Activated CD4-positive, alpha-beta T cell treated with anti-CD3 and anti-CD28 coated beads, Interleukin-2, amount 10 ng/mL, durations not matched to agents 24 days and 14 days (primary cell): ENCODE results near the gene FTO. TPM values are rescaled to one million over a fixed set of nuclear protein-coding genes. Genes with fewer than 3 reads are reported as not detected.
"Not testable (repeated sequence)": the region's sequence is repeated elsewhere in the genome, so short reads cannot be mapped to it uniquely, and the experiment has no call there.

Source experiments
- DNase-seq: peaks from one replicate; pipeline ENCODE4 v3.0.0; 2022
- H3K27ac Mint-ChIP-seq: one replicate; pipeline ENCODE4 v1.8.0; 2022; ENCODE audit warnings: mild to moderate bottlenecking, mixed read lengths
- H3K27me3 Mint-ChIP-seq: one replicate; pipeline ENCODE4 v1.8.0; 2022; ENCODE audit warnings: mixed read lengths
- H3K36me3 Mint-ChIP-seq: one replicate; pipeline ENCODE4 v1.8.0; 2022; ENCODE audit warnings: low read depth, mild to moderate bottlenecking, mixed read lengths
- H3K4me1 Mint-ChIP-seq: one replicate; pipeline ENCODE4 v1.8.0; 2021; ENCODE audit warnings: mixed read lengths
- H3K4me3 Mint-ChIP-seq: one replicate; pipeline ENCODE4 v1.8.0; 2022; ENCODE audit warnings: mild to moderate bottlenecking, moderate library complexity, mixed read lengths
- H3K9me3 Mint-ChIP-seq: one replicate; pipeline ENCODE4 v1.8.0; 2021; ENCODE audit warnings: mixed read lengths
- intact Hi-C: fragments of 100-400 bp; cut with micrococcal nuclease; formaldehyde crosslinking; loops from one replicate; pipeline ENCODE4 v1.15.1; 2023
- total RNA-seq: library from RNA; stranded (reverse); gene quantifications from 2 replicates; pipeline ENCODE4 v1.2.3, GENCODE V29; 2022

Gene FTO
- total RNA-seq, 1 donor from 2014 or later, result 60.8 TPM

- Mint-ChIP-seq H3K27ac (no peak overlapping the region), H3K36me3 (peaks cover 32% of the 10 kb centered on the region), H3K27me3 (no peaks in the 10 kb centered on the region), H3K9me3 (peaks cover 16% of the 10 kb centered on the region), H3K4me3 (no peak overlapping the region), H3K4me1 (peaks cover 16% of the 10 kb centered on the region)
- intact Hi-C loops, result loop anchor here (10.0 kb wide), 1 partner anchor 92 kb away; no protein-coding TSS in a partner anchor
- DNase-seq, result no peak
Observed at GRCh38 chr16:53866520-53866919, 162.6 kb downstream of the FTO start.

- Mint-ChIP-seq H3K9me3 (peaks cover 25% of the 10 kb centered on the region), H3K4me3 (no peak overlapping the region), H3K27ac (no peak overlapping the region), H3K36me3 (peaks cover 39% of the 10 kb centered on the region), H3K4me1 (peaks cover 16% of the 10 kb centered on the region), H3K27me3 (no peaks in the 10 kb centered on the region)
- no peak for DNase-seq
- intact Hi-C loops, result no loop called here
Observed at GRCh38 chr16:53870831-53871230, 166.9 kb downstream of the FTO start.

- Mint-ChIP-seq H3K9me3 (peaks cover 25% of the 10 kb centered on the region), H3K27me3 (no peaks in the 10 kb centered on the region), H3K36me3 (peaks cover 37% of the 10 kb centered on the region), H3K4me1 (peaks cover 10% of the 10 kb centered on the region), H3K4me3 (no peak overlapping the region), H3K27ac (peak overlapping the region; percentile 41)
- intact Hi-C loops, result loop anchor here (2.0 kb wide), 1 partner anchor 40 kb away; no protein-coding TSS in a partner anchor
- peak; percentile 40 for DNase-seq
Observed at GRCh38 chr16:53872248-53873221, 168.6 kb downstream of the FTO start.

GRCh38 chr16:53876811-53877210, 172.9 kb downstream of the FTO start:
- Mint-ChIP-seq H3K9me3 (peaks cover 9% of the 10 kb centered on the region), H3K27me3 (no peaks in the 10 kb centered on the region), H3K36me3 (peaks cover 26% of the 10 kb centered on the region), H3K27ac (no peak overlapping the region), H3K4me1 (peaks cover 10% of the 10 kb centered on the region), H3K4me3 (no peak overlapping the region)
- no peak for DNase-seq
- intact Hi-C loops, result no loop called here

GRCh38 chr16:53878216-53878615, 174.3 kb downstream of the FTO start:
- H3K9me3 Mint-ChIP-seq, result peaks cover 4% of the 10 kb centered on the region
- peak; percentile 22 for DNase-seq
- intact Hi-C loops, result no loop called here
- no peak overlapping the region for H3K4me3 Mint-ChIP-seq
- H3K27ac Mint-ChIP-seq, result no peak overlapping the region
- no peaks in the 10 kb centered on the region for H3K4me1 Mint-ChIP-seq
- H3K27me3 Mint-ChIP-seq, result no peaks in the 10 kb centered on the region
- peaks cover 25% of the 10 kb centered on the region for H3K36me3 Mint-ChIP-seq

GRCh38 chr16:53881371-53881770, 177.4 kb downstream of the FTO start:
- H3K9me3 Mint-ChIP-seq, result peaks cover 6% of the 10 kb centered on the region
- no peak for DNase-seq
- H3K27me3 Mint-ChIP-seq, result no peaks in the 10 kb centered on the region
- no peak overlapping the region for H3K4me3 Mint-ChIP-seq
- H3K4me1 Mint-ChIP-seq, result peaks cover 3% of the 10 kb centered on the region
- H3K27ac Mint-ChIP-seq, result no peak overlapping the region
- peaks cover 23% of the 10 kb centered on the region for H3K36me3 Mint-ChIP-seq
- intact Hi-C loops, result no loop called here

- no peak for DNase-seq
- Mint-ChIP-seq H3K4me3 (no peak overlapping the region), H3K4me1 (peaks cover 5% of the 10 kb centered on the region), H3K27me3 (no peaks in the 10 kb centered on the region), H3K36me3 (peaks cover 21% of the 10 kb centered on the region), H3K27ac (no peak overlapping the region), H3K9me3 (peaks cover 6% of the 10 kb centered on the region)
- intact Hi-C loops, result no loop called here
Observed at GRCh38 chr16:53882310-53882709, 178.4 kb downstream of the FTO start.

GRCh38 chr16:53884748-53885147, 180.8 kb downstream of the FTO start:
- no peak for DNase-seq
- peaks cover 24% of the 10 kb centered on the region for H3K36me3 Mint-ChIP-seq
- no peak overlapping the region for H3K27ac Mint-ChIP-seq
- peaks cover 6% of the 10 kb centered on the region for H3K9me3 Mint-ChIP-seq
- no peaks in the 10 kb centered on the region for H3K27me3 Mint-ChIP-seq
- no peak overlapping the region for H3K4me3 Mint-ChIP-seq
- intact Hi-C loops, result no loop called here
- peaks cover 7% of the 10 kb centered on the region for H3K4me1 Mint-ChIP-seq

- DNase-seq, result no peak
- Mint-ChIP-seq H3K36me3 (peaks cover 18% of the 10 kb centered on the region), H3K27me3 (no peaks in the 10 kb centered on the region), H3K27ac (no peak overlapping the region), H3K4me3 (no peak overlapping the region), H3K9me3 (peaks cover 6% of the 10 kb centered on the region), H3K4me1 (peaks cover 10% of the 10 kb centered on the region)
- intact Hi-C loops, result no loop called here
Observed at GRCh38 chr16:53886482-53887378, 182.8 kb downstream of the FTO start.

GRCh38 chr16:53888222-53888621, 184.3 kb downstream of the FTO start:
- Mint-ChIP-seq H3K9me3 (peaks cover 6% of the 10 kb centered on the region), H3K4me3 (no peak overlapping the region), H3K36me3 (peaks cover 14% of the 10 kb centered on the region), H3K27me3 (no peaks in the 10 kb centered on the region), H3K27ac (no peak overlapping the region), H3K4me1 (peaks cover 20% of the 10 kb centered on the region)
- intact Hi-C loops, result no loop called here
- DNase-seq, result no peak

- intact Hi-C loops, result loop anchor here (5.0 to 10.0 kb wide), 3 partner anchors 336 to 1066 kb away; no protein-coding TSS in a partner anchor
- not testable (repeated sequence) for H3K27me3 Mint-ChIP-seq
Observed at GRCh38 chr16:53890877-53891276, 186.9 kb downstream of the FTO start.

GRCh38 chr16:53891409-53892139, 187.6 kb downstream of the FTO start:
- Mint-ChIP-seq H3K4me3 (no peak overlapping the region), H3K27ac (peak overlapping the region; percentile 58)

More at GRCh38 chr16:53890877-53891276, 186.9 kb downstream of the FTO start:
- DNase-seq, H3K4me3 Mint-ChIP-seq, H3K36me3 Mint-ChIP-seq, H3K27ac Mint-ChIP-seq, H3K9me3 Mint-ChIP-seq: not testable (repeated sequence)
- peaks cover 30% of the 10 kb centered on the region for H3K4me1 Mint-ChIP-seq

GRCh38 chr16:53892155-53892554, 188.2 kb downstream of the FTO start:
- Mint-ChIP-seq H3K4me3 (no peak overlapping the region), H3K27me3 (no peaks in the 10 kb centered on the region), H3K4me1 (peaks cover 28% of the 10 kb centered on the region), H3K9me3 (no peaks in the 10 kb centered on the region), H3K36me3 (peaks cover 4% of the 10 kb centered on the region), H3K27ac (peak overlapping the region; percentile 58)
- intact Hi-C loops, result loop anchor here (2.0 to 10.0 kb wide), 4 partner anchors 337 to 1065 kb away; no protein-coding TSS in a partner anchor
- DNase-seq, result peak; percentile 89

More at GRCh38 chr16:53891409-53892139, 187.6 kb downstream of the FTO start:
- peaks cover 6% of the 10 kb centered on the region for H3K36me3 Mint-ChIP-seq
- peak; percentile 74 for DNase-seq
- H3K9me3 Mint-ChIP-seq, result no peaks in the 10 kb centered on the region
- peaks cover 30% of the 10 kb centered on the region for H3K4me1 Mint-ChIP-seq
- intact Hi-C loops, result loop anchor here (2.0 to 10.0 kb wide), 4 partner anchors 337 to 1066 kb away; no protein-coding TSS in a partner anchor
- H3K27me3 Mint-ChIP-seq, result no peaks in the 10 kb centered on the region
